A549 treated with DMSO at 1 μM for 4 hours (cell line): ENCODE data around the gene TSHB. TPM values are rescaled to one million over a fixed set of nuclear protein-coding genes. Genes with fewer than 3 reads are reported as not detected.

Experiments
- total RNA-seq: library from RNA; stranded (reverse); fragments of 200-300 nt; extraction: Qiagen RNA extraction; gene quantifications from 5 replicates; pipeline ENCODE4 v1.2.3, GENCODE V29; 2022; ENCODE audit warnings: low read depth

The TSHB gene
- total RNA-seq = not detected in 5 replicates

DNA sequence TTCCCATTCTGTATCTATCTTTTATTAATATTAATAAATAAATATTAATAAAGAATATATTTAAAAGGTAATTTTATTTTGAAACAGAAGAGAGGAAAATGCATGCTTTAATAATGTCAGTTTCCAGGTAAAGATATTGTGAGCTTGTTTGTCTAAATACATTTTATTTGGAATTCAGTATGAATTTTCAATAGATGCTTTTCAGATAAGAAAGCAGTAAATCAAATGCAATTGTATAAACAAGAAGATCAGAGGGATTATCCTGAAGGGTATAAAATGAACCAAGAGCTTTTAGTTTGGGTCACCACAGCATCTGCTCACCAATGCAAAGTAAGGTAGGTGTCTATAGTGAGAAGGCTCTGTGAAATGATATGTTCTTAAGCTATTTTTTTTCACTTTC lies at the start of gene TSHB:
TSS of gene TSHB (plus strand) at position 301 of the 400 bp plus-strand sequence. CDS start 3,537 bp downstream, outside the sequence.

Other genes starting within 250 kb of the TSHB start
- gene SIKE1, start 249.1 kb upstream of the TSHB start, total RNA-seq = 15.5 to 21.7 TPM (median 18.2 TPM) in 5 replicates
- not detected in 5 replicates for gene SYCP1, start 175.0 kb upstream of the TSHB start, total RNA-seq
- gene TSPAN2, start 59.7 kb downstream of the TSHB start, total RNA-seq = 0.80 to 1.8 TPM (median 1.0 TPM) in 5 replicates